C4-2B (cell line): ENCODE results near the gene SPDYE18.
"Not testable (repeated sequence)": the region's sequence is repeated elsewhere in the genome, so short reads cannot be mapped to it uniquely, and the experiment has no call there.

Source experiments
- CTCF ChIP-seq: fragments of 450-650 bp; conservative IDR thresholded peaks from 2 replicates; pipeline ENCODE4 v1.5.1; 2017; ENCODE audit warnings: mild to moderate bottlenecking
- ZFX ChIP-seq: fragments of 450-650 bp; IDR thresholded peaks from 2 replicates; pipeline ENCODE4 v1.6.1; 2017

GRCh38 chr7:77006127-77007110, 55.9 kb downstream of the SPDYE18 start:
- not testable (repeated sequence) for TF ChIP-seq CTCF, ZFX
